MM.1S (cell line): ENCODE data around the gene FMN1.

Experiments used
- DNase-seq: peaks from one replicate; pipeline ENCODE4 v3.0.0-alpha.2; 2015
- H2AFZ ChIP-seq: fragments of 300-600 bp; sonication (generic); 2 replicates; pipeline ENCODE4 v1.6.0; 2016; ENCODE audit warnings: antibody characterized with exemption, low read length
- H3F3A ChIP-seq: fragments of 300-600 bp; sonication (generic); 2 replicates; pipeline ENCODE4 v1.6.1; 2016; ENCODE audit warnings: mild to moderate bottlenecking, antibody characterized with exemption, low read length, moderate library complexity, mixed read lengths; ENCODE audit not compliant: insufficient read depth
- H3K27ac ChIP-seq: fragments of 300-600 bp; sonication (generic); 2 replicates; pipeline ENCODE4 v1.5.1; 2016; ENCODE audit warnings: mild to moderate bottlenecking, low read length
- H3K27me3 ChIP-seq: fragments of 300-600 bp; sonication (generic); replicated peaks from 2 replicates; pipeline ENCODE4 v1.6.0; 2016; ENCODE audit warnings: low read length; ENCODE audit not compliant: insufficient read depth
- H3K36me3 ChIP-seq: fragments of 300-600 bp; sonication (generic); replicated peaks from 2 replicates; pipeline ENCODE4 v1.6.1; 2016; ENCODE audit warnings: mild to moderate bottlenecking, low read length, mixed read lengths; ENCODE audit not compliant: insufficient read depth
- H3K4me1 ChIP-seq: fragments of 300-600 bp; sonication (generic); 2 replicates; pipeline ENCODE4 v1.6.1; 2016; ENCODE audit warnings: low read length, mixed read lengths
- H3K4me2 ChIP-seq: fragments of 300-600 bp; sonication (generic); 2 replicates; pipeline ENCODE4 v1.6.0; 2016; ENCODE audit warnings: low read depth, low read length
- H3K4me3 ChIP-seq: fragments of 300-600 bp; sonication (generic); 2 replicates; pipeline ENCODE4 v1.5.1; 2016; ENCODE audit warnings: low read length, mixed read lengths
- H3K79me2 ChIP-seq: fragments of 300-600 bp; sonication (generic); 2 replicates; pipeline ENCODE4 v1.6.1; 2016; ENCODE audit warnings: mixed run types, low read length, mixed read lengths
- H3K9ac ChIP-seq: fragments of 300-600 bp; sonication (generic); 2 replicates; pipeline ENCODE4 v1.6.1; 2016; ENCODE audit warnings: low read length, mixed read lengths
- H3K9me2 ChIP-seq: fragments of 300-600 bp; sonication (generic); replicated peaks from 2 replicates; pipeline ENCODE4 v1.6.1; 2016; ENCODE audit warnings: mild to moderate bottlenecking, low read length, mixed read lengths; ENCODE audit not compliant: insufficient read depth
- H3K9me3 ChIP-seq: fragments of 300-600 bp; sonication (generic); replicated peaks from 2 replicates; pipeline ENCODE4 v1.6.1; 2016; ENCODE audit warnings: mild to moderate bottlenecking, low read length, mixed read lengths; ENCODE audit not compliant: insufficient read depth
- H4K20me1 ChIP-seq: fragments of 300-600 bp; sonication (generic); 2 replicates; pipeline ENCODE4 v1.6.1; 2016; ENCODE audit warnings: mild to moderate bottlenecking, low read length, moderate library complexity, mixed read lengths; ENCODE audit not compliant: insufficient read depth
- CTCF ChIP-seq: fragments of 300-600 bp; sonication (generic); IDR thresholded peaks from 2 replicates; pipeline ENCODE4 v1.5.1; 2016; ENCODE audit warnings: antibody characterized with exemption, low read length, mixed read lengths
- EZH2 ChIP-seq: fragments of 300-600 bp; sonication (generic); optimal IDR thresholded peaks from 2 replicates; pipeline ENCODE3; 2017; ENCODE audit warnings: low read depth, mild to moderate bottlenecking, antibody characterized with exemption, low read length, mixed read lengths
- EZH2phosphoT487 ChIP-seq: fragments of 300-600 bp; sonication (generic); IDR thresholded peaks from 2 replicates; pipeline ENCODE4 v1.6.1; 2018; ENCODE audit warnings: antibody characterized with exemption, low read length

Gene FMN1

GRCh38 chr15:33182926-33183325 lies 11.6 kb downstream of the FMN1 start:
- H3K4me3 ChIP-seq, result no peak overlapping the region
- no peak overlapping the region for H3K4me2 ChIP-seq
- H3K36me3 ChIP-seq, result no peaks in the 10 kb centered on the region
- H3F3A ChIP-seq, result no peaks in the 10 kb centered on the region
- no peak overlapping the region for H3K27ac ChIP-seq
- no peaks in the 10 kb centered on the region for H4K20me1 ChIP-seq
- no peak overlapping the region for H2AFZ ChIP-seq
- TF ChIP-seq EZH2, result no peak
- no peak for TF ChIP-seq CTCF
- no peak for TF ChIP-seq EZH2phosphoT487
- H3K9me3 ChIP-seq, result no peaks in the 10 kb centered on the region
- H3K79me2 ChIP-seq, result no peaks in the 10 kb centered on the region
- no peak for DNase-seq
- H3K9ac ChIP-seq, result no peak overlapping the region
- H3K4me1 ChIP-seq, result no peaks in the 10 kb centered on the region
- no peaks in the 10 kb centered on the region for H3K9me2 ChIP-seq
- H3K27me3 ChIP-seq, result peaks cover 5% of the 10 kb centered on the region; the same call in 1 of the 2 replicates

- Histone ChIP-seq H3K9ac (no peak overlapping the region), H3K36me3 (no peaks in the 10 kb centered on the region), H3K9me2 (no peaks in the 10 kb centered on the region), H3K4me1 (no peaks in the 10 kb centered on the region), H3K9me3 (no peaks in the 10 kb centered on the region), H3K79me2 (no peaks in the 10 kb centered on the region), H3K4me3 (no peak overlapping the region), H2AFZ (no peak overlapping the region), H4K20me1 (no peaks in the 10 kb centered on the region), H3K27me3 (peaks cover 2% of the 10 kb centered on the region; the same call in 1 of the 2 replicates), H3F3A (no peaks in the 10 kb centered on the region), H3K4me2 (no peak overlapping the region), H3K27ac (no peak overlapping the region)
- TF ChIP-seq CTCF (no peak), EZH2phosphoT487 (no peak), EZH2 (no peak)
- DNase-seq, result no peak
Measured at GRCh38 chr15:33182278-33182905, 12.1 kb downstream of the FMN1 start.

GRCh38 chr15:33179874-33180273 lies 14.6 kb downstream of the FMN1 start:
- no peak for DNase-seq

More at GRCh38 chr15:33179874-33180273, 14.6 kb downstream of the FMN1 start:
- Histone ChIP-seq H3K27me3 (no peaks in the 10 kb centered on the region), H3K9me3 (no peaks in the 10 kb centered on the region), H3K27ac (no peak overlapping the region), H3K79me2 (no peaks in the 10 kb centered on the region), H3K9ac (no peak overlapping the region), H3K4me3 (no peak overlapping the region), H3K4me2 (no peak overlapping the region), H3K36me3 (no peaks in the 10 kb centered on the region), H2AFZ (no peak overlapping the region), H4K20me1 (no peaks in the 10 kb centered on the region), H3K4me1 (no peaks in the 10 kb centered on the region), H3F3A (no peaks in the 10 kb centered on the region), H3K9me2 (no peaks in the 10 kb centered on the region)
- no peak for TF ChIP-seq EZH2phosphoT487
- no peak for TF ChIP-seq CTCF
- TF ChIP-seq EZH2, result no peak
